Gastroesophageal sphincter (tissue), 3 donors: Measurements from ENCODE around the gene PLAGL2.

ENCODE experiments used
- CTCF ChIP-seq, 4 experiments: fragments of 200-600 bp in 2 of 4; fragments of 450-650 bp in 2 of 4; sonication (generic) in 1 of 4; IDR thresholded peaks; one replicate each; pipeline ENCODE4 v1.5.1; 2017 to 2019; ENCODE audit warnings: antibody characterized with exemption in 4 of 4, mild to moderate bottlenecking in 2 of 4, moderate library complexity in 2 of 4
- EP300 ChIP-seq: sonication (generic); formaldehyde crosslinking; IDR thresholded peaks from one replicate; pipeline ENCODE4 v1.6.1; 2017; ENCODE audit warnings: antibody characterized with exemption, mild to moderate bottlenecking
- POLR2A ChIP-seq, 2 donors: fragments of 450-650 bp; IDR thresholded peaks; one replicate each; pipeline ENCODE4 v1.6.1; 2017; ENCODE audit warnings: antibody characterized with exemption in 2 of 2, mild to moderate bottlenecking in 2 of 2, moderate library complexity in 1 of 2

- no peak for TF ChIP-seq POLR2A (IDR thresholded peaks at IDR 0.05)
- TF ChIP-seq CTCF (IDR thresholded peaks at IDR 0.05): no peak
- TF ChIP-seq EP300: no peak
These were observed 27.9 kb upstream of the PLAGL2 start for GRCh38 chr20:32235331-32236047.
